Activated CD4-positive, alpha-beta T cell treated with anti-CD3 and anti-CD28 coated beads for 48 hours (primary cell): ENCODE results near the gene CCL23.
"Not testable (repeated sequence)": the region's sequence is repeated elsewhere in the genome, so short reads cannot be mapped to it uniquely, and the experiment has no call there.

Experiments used
- DNase-seq: peaks from one replicate; pipeline ENCODE4 v3.0.0-alpha.2; 2020

The CCL23 gene

GRCh38 chr17:36002631-36003030 lies 15.1 kb downstream of the CCL23 start:
- no peak for DNase-seq

- no peak for DNase-seq
These were observed 15.7 kb downstream of the CCL23 start for GRCh38 chr17:36001862-36002603.

- DNase-seq, result no peak
These were observed 16.5 kb downstream of the CCL23 start, which contains the start of gene CCL15 for GRCh38 chr17:36001110-36001771. Gene CCL15, minus strand, starts transcription at chr17:36001553. Its CDS starts 61 bp downstream, at chr17:36001492.

GRCh38 chr17:36000732-36001109 lies 17.1 kb downstream of the CCL23 start:
- DNase-seq, result no peak

- no peak for DNase-seq
These were observed 19.0 kb downstream of the CCL23 start for GRCh38 chr17:35998756-35999155.

GRCh38 chr17:35998018-35998545 lies 19.7 kb downstream of the CCL23 start:
- no peak for DNase-seq

- not testable (repeated sequence) for DNase-seq
These were observed 22.4 kb downstream of the CCL23 start for GRCh38 chr17:35995346-35995745.

GRCh38 chr17:35991075-35991474 lies 26.7 kb downstream of the CCL23 start:
- no peak for DNase-seq

- no peak for DNase-seq
These were observed 29.6 kb downstream of the CCL23 start for GRCh38 chr17:35988164-35988563.

- no peak for DNase-seq
These were observed 31.1 kb downstream of the CCL23 start, which contains the start of gene CCL14 for GRCh38 chr17:35986643-35987042. Gene CCL14, minus strand, starts transcription at chr17:35986729. Its CDS starts 80 bp downstream, at chr17:35986649.

GRCh38 chr17:35984140-35984539 lies 33.6 kb downstream of the CCL23 start:
- no peak for DNase-seq

GRCh38 chr17:35982409-35983191 lies 35.2 kb downstream of the CCL23 start:
- DNase-seq, result no peak

- peak; percentile 12 for DNase-seq
These were observed 35.9 kb downstream of the CCL23 start for GRCh38 chr17:35981908-35982330.

GRCh38 chr17:35981246-35981645 lies 36.5 kb downstream of the CCL23 start, which contains the start of gene CCL16:
Gene CCL16, minus strand, starts transcription at chr17:35981497. Its CDS starts 77 bp downstream, at chr17:35981420.
- no peak for DNase-seq

GRCh38 chr17:35978346-35978745 lies 39.4 kb downstream of the CCL23 start:
- no peak for DNase-seq

- DNase-seq, result no peak
These were observed 40.3 kb downstream of the CCL23 start for GRCh38 chr17:35977509-35977908.

- no peak for DNase-seq
These were observed 44.2 kb downstream of the CCL23 start for GRCh38 chr17:35973333-35974260.

GRCh38 chr17:35972945-35973332 lies 44.8 kb downstream of the CCL23 start:
- DNase-seq, result no peak

GRCh38 chr17:35972535-35972934 lies 45.2 kb downstream of the CCL23 start:
- no peak for DNase-seq

- DNase-seq, result no peak
These were observed 45.7 kb downstream of the CCL23 start for GRCh38 chr17:35972066-35972465.

- DNase-seq, result peak; percentile 83
These were observed 48.0 kb downstream of the CCL23 start for GRCh38 chr17:35969558-35970380.
